Thoracic aorta (tissue), 2 donors: ENCODE measurements around the gene SMS. TPM values are rescaled to one million over a fixed set of nuclear protein-coding genes. Genes with fewer than 3 reads are reported as not detected.

Experiments used
- ATAC-seq: fragments of 150-250 bp; one replicate; pipeline ENCODE4 v1.8.0; 2017; ENCODE audit warnings: low read depth; ENCODE audit not compliant: insufficient number of reproducible peaks, low FRiP score
- DNase-seq: peaks from one replicate; pipeline ENCODE4 v3.0.0-alpha.2; 2020; ENCODE audit warnings: low spot score
- H3K27ac ChIP-seq, 2 donors: fragments of 200-600 bp; sonication (generic); 1 replicate in 1 of 2; 2 replicates in 1 of 2; pipeline ENCODE4 v1.5.1; 2016; ENCODE audit warnings: mild to moderate bottlenecking in 2 of 2, moderate library complexity in 2 of 2
- H3K27me3 ChIP-seq: fragments of 200-600 bp; sonication (generic); replicated peaks from 2 replicates; pipeline ENCODE4 v1.6.0; 2016; ENCODE audit warnings: mild to moderate bottlenecking; ENCODE audit not compliant: insufficient read depth
- H3K36me3 ChIP-seq: fragments of 200-600 bp; sonication (generic); one replicate; pipeline ENCODE4 v1.5.1; 2016
- H3K4me1 ChIP-seq, 2 donors: fragments of 200-600 bp; sonication (generic); 1 replicate in 1 of 2; 2 replicates in 1 of 2; pipeline versions ENCODE4 v1.5.1 to v1.6.0; 2016; ENCODE audit warnings: low read depth in 2 of 2, mild to moderate bottlenecking in 1 of 2; ENCODE audit not compliant: control insufficient read depth in 1 of 2
- H3K4me3 ChIP-seq: fragments of 200-600 bp; sonication (generic); 2 replicates; pipeline ENCODE4 v1.5.1; 2016; ENCODE audit warnings: mild to moderate bottlenecking
- H3K9me3 ChIP-seq: fragments of 200-600 bp; sonication (generic); 2 replicates; pipeline ENCODE4 v1.5.1; 2016
- CTCF ChIP-seq: fragments of 200-600 bp; sonication (generic); IDR thresholded peaks from one replicate; pipeline ENCODE4 v1.5.1; 2019; ENCODE audit warnings: antibody characterized with exemption
- total RNA-seq, 2 donors: library from RNA; depleted of rRNA; stranded (reverse); fragments of >200 nt; gene quantifications; one replicate each; pipeline versions ENCODE4 v1.1.0 to v1.2.3, GENCODE V29; 2016

SMS gene
- total RNA-seq, 2 donors from 2014 or later = 37.8 to 61.6 TPM

- Histone ChIP-seq H3K36me3 (peaks cover 3% of the 10 kb centered on the region), H3K4me3 (peak overlapping the region; percentile 29), H3K27ac (peak overlapping the region; percentile 47 to 65), H3K27me3 (no peaks in the 10 kb centered on the region), H3K4me1 (peaks cover 3 to 42% of the 10 kb centered on the region in 2 donors), H3K9me3 (no peaks in the 10 kb centered on the region)
- DNase-seq = no peak
- TF ChIP-seq CTCF = no peak
- ATAC-seq = no peak
Observed at GRCh38 chrX:21963269-21963668, 22.8 kb downstream of the SMS start.

- H3K4me1 ChIP-seq = peaks cover 3 to 42% of the 10 kb centered on the region in 2 donors
- no peaks in the 10 kb centered on the region for H3K9me3 ChIP-seq
- no peaks in the 10 kb centered on the region for H3K27me3 ChIP-seq
- TF ChIP-seq CTCF = no peak
- H3K4me3 ChIP-seq = peak overlapping the region; percentile 29
- ATAC-seq = no peak
- peaks cover 3% of the 10 kb centered on the region for H3K36me3 ChIP-seq
- DNase-seq = no peak
- H3K27ac ChIP-seq = peak overlapping the region; percentile 47 to 65
Observed at GRCh38 chrX:21963731-21964405, 23.4 kb downstream of the SMS start.

GRCh38 chrX:21966866-21967265 lies 26.4 kb downstream of the SMS start:
- no peak for DNase-seq
- H3K4me3 ChIP-seq = no peak overlapping the region
- H3K36me3 ChIP-seq = peaks cover 3% of the 10 kb centered on the region
- H3K9me3 ChIP-seq = no peaks in the 10 kb centered on the region
- no peaks in the 10 kb centered on the region for H3K27me3 ChIP-seq
- H3K27ac ChIP-seq = no peak overlapping the region
- H3K4me1 ChIP-seq = peaks cover 3 to 22% of the 10 kb centered on the region in 2 donors
- ATAC-seq = no peak
- TF ChIP-seq CTCF = no peak

- no peak overlapping the region for H3K27ac ChIP-seq
- no peak overlapping the region for H3K4me3 ChIP-seq
- H3K4me1 ChIP-seq = peaks cover 3 to 17% of the 10 kb centered on the region in 2 donors
- H3K36me3 ChIP-seq = peaks cover 3% of the 10 kb centered on the region
- no peaks in the 10 kb centered on the region for H3K27me3 ChIP-seq
- no peak for TF ChIP-seq CTCF
- no peak for DNase-seq
- H3K9me3 ChIP-seq = no peaks in the 10 kb centered on the region
- ATAC-seq = no peak
Observed at GRCh38 chrX:21968333-21968732, 27.8 kb downstream of the SMS start.

GRCh38 chrX:21970326-21970725 lies 29.8 kb downstream of the SMS start:
- Histone ChIP-seq H3K27ac (no peak overlapping the region), H3K4me3 (no peak overlapping the region), H3K4me1 (peaks cover 0 to 5% of the 10 kb centered on the region in 2 donors), H3K9me3 (no peaks in the 10 kb centered on the region), H3K36me3 (peaks cover 3% of the 10 kb centered on the region), H3K27me3 (no peaks in the 10 kb centered on the region)
- TF ChIP-seq CTCF = no peak
- ATAC-seq = no peak
- no peak for DNase-seq
